Measurements from ENCODE around the gene WDR72. TPM values are rescaled to one million over a fixed set of nuclear protein-coding genes. Genes with fewer than 3 reads are reported as not detected.

WDR72 gene
- total and polyA plus RNA-seq, 2 donors (not counting 1 experiment from before 2014, with no cell fraction given): not detected

GRCh38 chr15:53535886-53536285, 223.6 kb downstream of the WDR72 start:
- Mint-ChIP-seq H3K9me3 (ENCODE audit: insufficient read depth) (no peaks in the 10 kb centered on the region), H3K27ac (no peak overlapping the region), H3K27me3 (no peaks in the 10 kb centered on the region), H3K4me3 (no peak overlapping the region), H3K4me1 (no peaks in the 10 kb centered on the region)
- DNase-seq (no peak), ATAC-seq (ENCODE audit: low read depth) (no peak)
- Histone ChIP-seq H3K9ac (ENCODE audit: low read length) (no peak overlapping the region), H3K4me1 (ENCODE audit: control insufficient read depth in 2 of 2, insufficient read depth in 2 of 2, low read length in 2 of 2) (no peaks in the 10 kb centered on the region), H3K36me3 (replicated peaks in 1 of 2; ENCODE audit: control extremely low read depth in 1 of 2, control insufficient read depth in 1 of 2, extremely low read depth in 1 of 2, insufficient read depth in 2 of 2, low read length in 1 of 2) (no peaks in the 10 kb centered on the region), H3K79me2 (ENCODE audit: control insufficient read depth, insufficient read depth, low read length) (no peaks in the 10 kb centered on the region), H3K4me3 (ENCODE audit: control extremely low read depth in 1 of 5, extremely low read depth in 1 of 5, insufficient read depth in 1 of 5, low read depth in 2 of 5, low read length in 4 of 5) (no peak overlapping the region), H3K4me2 (replicated peaks; ENCODE audit: low read depth, low read length, poor library complexity, severe bottlenecking) (no peak overlapping the region), H3K27me3 (replicated peaks in 1 of 4; ENCODE audit: control extremely low read depth in 1 of 4, control insufficient read depth in 3 of 4, insufficient read depth in 4 of 4, low read length in 3 of 4) (no peaks in the 10 kb centered on the region), H3K9me3 (ENCODE audit: control extremely low read depth in 1 of 3, control insufficient read depth in 2 of 3, insufficient read depth in 1 of 3, low read length in 2 of 3) (peaks cover 0 to 1% (median 0%) of the 10 kb centered on the region in 3 donors), H3K27ac (ENCODE audit: low read length in 2 of 2) (no peak overlapping the region), H4K20me1 (ENCODE audit: control insufficient read depth, insufficient read depth, low read length, poor library complexity, severe bottlenecking) (no peaks in the 10 kb centered on the region), H2AFZ (ENCODE audit: insufficient read depth, low read depth, low read length, poor library complexity, severe bottlenecking) (no peak overlapping the region)
- no peak for TF ChIP-seq EZH2 (IDR thresholded peaks at IDR 0.05; ENCODE audit: borderline replicate concordance, insufficient read depth, low read depth, low read length, poor library complexity, severe bottlenecking)
- CTCF ChIA-PET: interaction anchor here (1.0 kb wide), 1 partner anchor 9 kb away, joined by 3 read pairs; no protein-coding TSS in a partner anchor
- 40% methylated on average over 2 of the region's 4 CpGs for WGBS (ENCODE audit: insufficient coverage)
- POLR2A ChIA-PET: no interaction called here
- intact Hi-C loops (cut with micrococcal nuclease): no loop called here

- no peak overlapping the region for H3K27ac Mint-ChIP-seq
- H3K4me1 Mint-ChIP-seq: no peaks in the 10 kb centered on the region
- WGBS (ENCODE audit: insufficient coverage): no CpG with 5 or more reads among the region's 2 CpGs
- Histone ChIP-seq H3K27ac (ENCODE audit: low read length in 2 of 2) (no peak overlapping the region), H3K9me3 (ENCODE audit: control extremely low read depth in 1 of 3, control insufficient read depth in 2 of 3, insufficient read depth in 1 of 3, low read length in 2 of 3) (peaks cover 0 to 1% (median 0%) of the 10 kb centered on the region in 3 donors), H2AFZ (ENCODE audit: insufficient read depth, low read depth, low read length, poor library complexity, severe bottlenecking) (no peak overlapping the region), H3K4me2 (replicated peaks; ENCODE audit: low read depth, low read length, poor library complexity, severe bottlenecking) (no peak overlapping the region), H3K36me3 (replicated peaks in 1 of 2; ENCODE audit: control extremely low read depth in 1 of 2, control insufficient read depth in 1 of 2, extremely low read depth in 1 of 2, insufficient read depth in 2 of 2, low read length in 1 of 2) (no peaks in the 10 kb centered on the region), H3K9ac (ENCODE audit: low read length) (no peak overlapping the region), H3K4me1 (ENCODE audit: control insufficient read depth in 2 of 2, insufficient read depth in 2 of 2, low read length in 2 of 2) (no peaks in the 10 kb centered on the region), H3K79me2 (ENCODE audit: control insufficient read depth, insufficient read depth, low read length) (no peaks in the 10 kb centered on the region), H3K27me3 (replicated peaks in 1 of 4; ENCODE audit: control extremely low read depth in 1 of 4, control insufficient read depth in 3 of 4, insufficient read depth in 4 of 4, low read length in 3 of 4) (no peaks in the 10 kb centered on the region), H3K4me3 (ENCODE audit: control extremely low read depth in 1 of 5, extremely low read depth in 1 of 5, insufficient read depth in 1 of 5, low read depth in 2 of 5, low read length in 4 of 5) (no peak overlapping the region), H4K20me1 (ENCODE audit: control insufficient read depth, insufficient read depth, low read length, poor library complexity, severe bottlenecking) (no peaks in the 10 kb centered on the region)
- H3K9me3 Mint-ChIP-seq (ENCODE audit: insufficient read depth): no peaks in the 10 kb centered on the region
- ATAC-seq (ENCODE audit: low read depth) (no peak), DNase-seq (no peak)
- H3K4me3 Mint-ChIP-seq: no peak overlapping the region
- no peaks in the 10 kb centered on the region for H3K27me3 Mint-ChIP-seq
- no peak for TF ChIP-seq CTCF (IDR thresholded peaks at IDR 0.05)
- TF ChIP-seq EZH2 (IDR thresholded peaks at IDR 0.05; ENCODE audit: borderline replicate concordance, insufficient read depth, low read depth, low read length, poor library complexity, severe bottlenecking): no peak
- intact Hi-C loops (cut with micrococcal nuclease): no loop called here
- ChIA-PET POLR2A (no interaction called here), CTCF (no interaction called here)
These were observed 225.2 kb downstream of the WDR72 start for GRCh38 chr15:53534105-53534839.

Measured in B cell (primary cell).